GM10248 (cell line): ENCODE data around the gene RSRC2.

Source experiments
- CTCF ChIA-PET: fragments of 300-600 bp; sonication (Branson Sonifier 250); formaldehyde crosslinking; extraction: SDS; loops from one replicate; lab custom pipeline; 2021; ENCODE audit warnings: antibody characterized with exemption; lab: Yijun Ruan, JAX
- POLR2A ChIA-PET: fragments of 350-650 bp; sonication (Branson Sonifier 250); formaldehyde crosslinking; extraction: SDS; loops from one replicate; lab custom pipeline; 2020; ENCODE audit warnings: antibody characterized with exemption; lab: Yijun Ruan, JAX
- DNase-seq: peaks from one replicate; pipeline ENCODE4 v3.0.0; 2012; ENCODE audit errors: extremely low spot score
- TF ChIP-seq, protein P1 (sequence below): IDR thresholded peaks from 2 replicates; pipeline ENCODE4 v1.5.1; 2012; ENCODE audit warnings: mild to moderate bottlenecking, low read depth; ENCODE audit errors: extremely low read depth, missing control alignments, control extremely low read depth

RSRC2 gene

GRCh38 chr12:122523280-122523679 is 3.5 kb downstream of the RSRC2 start:
- TF ChIP-seq, protein P1, sequence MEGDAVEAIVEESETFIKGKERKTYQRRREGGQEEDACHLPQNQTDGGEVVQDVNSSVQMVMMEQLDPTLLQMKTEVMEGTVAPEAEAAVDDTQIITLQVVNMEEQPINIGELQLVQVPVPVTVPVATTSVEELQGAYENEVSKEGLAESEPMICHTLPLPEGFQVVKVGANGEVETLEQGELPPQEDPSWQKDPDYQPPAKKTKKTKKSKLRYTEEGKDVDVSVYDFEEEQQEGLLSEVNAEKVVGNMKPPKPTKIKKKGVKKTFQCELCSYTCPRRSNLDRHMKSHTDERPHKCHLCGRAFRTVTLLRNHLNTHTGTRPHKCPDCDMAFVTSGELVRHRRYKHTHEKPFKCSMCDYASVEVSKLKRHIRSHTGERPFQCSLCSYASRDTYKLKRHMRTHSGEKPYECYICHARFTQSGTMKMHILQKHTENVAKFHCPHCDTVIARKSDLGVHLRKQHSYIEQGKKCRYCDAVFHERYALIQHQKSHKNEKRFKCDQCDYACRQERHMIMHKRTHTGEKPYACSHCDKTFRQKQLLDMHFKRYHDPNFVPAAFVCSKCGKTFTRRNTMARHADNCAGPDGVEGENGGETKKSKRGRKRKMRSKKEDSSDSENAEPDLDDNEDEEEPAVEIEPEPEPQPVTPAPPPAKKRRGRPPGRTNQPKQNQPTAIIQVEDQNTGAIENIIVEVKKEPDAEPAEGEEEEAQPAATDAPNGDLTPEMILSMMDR, result no peak
- ChIA-PET POLR2A (interaction anchor here (0.6 to 1.5 kb wide), 3 partner anchors 22 to 238 kb away, joined by 3 to 6 read pairs (median 5); partner anchors contain the start of gene ZCCHC8), CTCF (no interaction called here)
- no peak for DNase-seq

DNA sequence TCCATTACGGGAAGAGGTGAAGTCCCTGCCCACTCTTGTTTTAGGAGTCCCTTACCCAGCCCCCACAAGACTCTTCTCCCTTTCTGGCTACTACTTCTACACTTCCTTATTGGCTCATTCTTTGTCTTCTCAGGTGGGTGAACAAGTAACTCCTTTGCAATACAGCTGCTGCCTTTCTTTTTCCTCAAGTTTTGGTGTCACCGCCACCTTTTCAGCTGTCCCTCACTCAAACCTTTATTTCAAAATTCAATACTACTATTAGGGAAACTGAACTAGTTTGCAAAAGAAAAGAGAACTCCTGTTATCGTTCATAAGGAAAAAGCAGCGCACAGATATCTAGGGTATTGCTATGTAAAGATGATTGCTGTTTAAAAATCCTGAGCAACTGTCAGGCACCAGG is 6.1 kb downstream of the RSRC2 start:
- CTCF ChIA-PET, result interaction anchor here (2.1 to 2.4 kb wide), 2 partner anchors 16 to 20 kb away, joined by 10 to 12 read pairs; partner anchors contain the start of gene ZCCHC8
- POLR2A ChIA-PET, result interaction anchor here (0.6 to 1.6 kb wide), 3 partner anchors 11 to 24 kb away, joined by 3 to 8 read pairs (median 6); partner anchors contain the start of gene ZCCHC8
- TF ChIP-seq, protein P1, result no peak
- no peak for DNase-seq

DNA sequence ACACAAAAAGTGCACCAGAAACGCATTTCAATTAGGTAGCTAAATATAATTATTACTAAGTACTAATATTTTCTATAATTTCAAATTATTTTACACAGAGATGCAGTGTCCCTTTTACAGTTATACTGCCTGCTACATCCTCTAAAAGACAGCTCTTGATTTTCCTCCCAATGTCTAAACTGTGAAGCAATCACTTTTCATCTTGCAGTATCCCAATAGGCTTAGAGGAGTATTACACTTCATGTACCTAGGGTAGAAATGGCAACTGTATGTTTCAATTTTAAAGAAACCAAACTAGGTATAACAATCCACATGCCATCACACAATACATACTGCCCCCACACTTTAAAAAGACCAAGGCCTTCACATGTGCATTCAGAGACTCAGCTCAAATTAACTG is 7.3 kb downstream of the RSRC2 start:
- ChIA-PET POLR2A (interaction anchor here (1.0 to 1.6 kb wide), 3 partner anchors 10 to 18 kb away, joined by 3 to 6 read pairs (median 3); partner anchors contain the start of gene ZCCHC8), CTCF (interaction anchor here (1.5 to 2.4 kb wide), 3 partner anchors 15 to 48 kb away, joined by 6 to 12 read pairs (median 10); partner anchors contain the start of gene ZCCHC8)
- no peak for DNase-seq
- TF ChIP-seq, protein P1, result no peak

DNA sequence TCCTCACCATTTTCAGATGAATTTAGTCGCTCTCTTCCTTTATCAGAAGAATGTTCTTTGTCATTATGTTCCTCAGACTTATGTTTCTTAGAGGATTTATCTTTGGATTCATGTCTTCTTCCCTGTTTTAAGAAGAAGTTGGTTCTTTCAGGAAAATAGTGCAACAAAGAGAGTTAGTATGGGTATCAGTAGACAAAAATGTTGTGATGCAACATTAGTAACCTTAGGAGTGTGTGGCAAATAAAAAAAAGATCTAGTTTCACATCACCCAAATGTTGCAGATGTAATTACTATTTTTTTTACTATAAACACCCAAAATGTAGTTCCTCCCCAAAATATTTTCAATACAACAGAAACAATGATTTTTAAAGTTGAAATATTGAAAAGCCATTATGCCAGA is 7.8 kb downstream of the RSRC2 start:
- TF ChIP-seq, protein P1, result no peak
- DNase-seq, result no peak
- ChIA-PET CTCF (interaction anchor here (1.5 to 2.4 kb wide), 3 partner anchors 14 to 47 kb away, joined by 6 to 12 read pairs (median 10); partner anchors contain the start of gene ZCCHC8), POLR2A (interaction anchor here (1.0 to 1.6 kb wide), 3 partner anchors 9 to 18 kb away, joined by 3 to 6 read pairs (median 3); partner anchors contain the start of gene ZCCHC8)

DNA sequence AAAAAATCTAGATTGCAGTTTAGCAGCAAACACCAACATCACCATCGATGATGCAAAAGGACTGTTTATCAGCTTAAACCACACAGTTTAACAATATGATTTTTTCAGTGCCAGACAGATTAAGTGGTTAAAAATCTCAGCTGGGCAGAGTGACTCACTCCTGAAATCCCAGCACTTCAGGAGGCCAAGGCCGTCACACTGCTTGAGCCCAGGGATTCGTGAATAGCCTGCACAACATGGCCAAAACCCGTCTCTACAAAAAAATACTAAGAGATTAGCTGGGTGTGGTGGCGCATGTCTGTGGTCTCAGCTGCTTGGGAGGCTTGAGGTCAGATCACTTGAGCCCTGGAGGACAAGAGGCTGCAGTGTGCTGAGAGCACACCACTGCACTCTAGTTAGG is 8.9 kb downstream of the RSRC2 start:
- ChIA-PET POLR2A (interaction anchor here (1.3 kb wide), 1 partner anchor 10 kb away, joined by 3 read pairs; no protein-coding TSS in a partner anchor), CTCF (no interaction called here)
- TF ChIP-seq, protein P1, result no peak
- DNase-seq, result no peak

- ChIA-PET POLR2A (interaction anchor here (0.6 kb wide), 1 partner anchor 72 kb away, joined by 3 read pairs; no protein-coding TSS in a partner anchor), CTCF (no interaction called here)
- DNase-seq, result no peak
- TF ChIP-seq, protein P1, result no peak
These were observed 10.0 kb downstream of the RSRC2 start for GRCh38 chr12:122516544-122517361.
